NCI-H82 treated with DMSO at 0.1 percent for 48 hours (cell line): ENCODE results near the gene TAF11L13.
"Not testable (repeated sequence)": the region's sequence is repeated elsewhere in the genome, so short reads cannot be mapped to it uniquely, and the experiment has no call there.

Experiments used
- DNase-seq: peaks from one replicate; lab custom pipeline; 2025; ENCODE audit not compliant: unreplicated experiment; lab: John Stamatoyannopoulos, UW

TAF11L13 gene

GRCh38 chr5:17631788-17632187 lies at the start of gene TAF11L13:
Gene TAF11L13, plus strand, starts transcription at chr5:17632088.
- DNase-seq: not testable (repeated sequence)

- not testable (repeated sequence) for DNase-seq
These were observed 46.2 kb upstream of the TAF11L13 start, which contains the start of gene TAF11L7 for GRCh38 chr5:17585658-17586057. Gene TAF11L7, minus strand, starts transcription at chr5:17585758.

- not testable (repeated sequence) for DNase-seq
These were observed 41.0 kb upstream of the TAF11L13 start, which contains the start of gene TAF11L8 for GRCh38 chr5:17590860-17591259. Gene TAF11L8, minus strand, starts transcription at chr5:17590960.

- not testable (repeated sequence) for DNase-seq
These were observed 37.6 kb upstream of the TAF11L13 start, which contains the start of gene TAF11L9 for GRCh38 chr5:17594255-17594654. Gene TAF11L9, minus strand, starts transcription at chr5:17594394.

- not testable (repeated sequence) for DNase-seq
These were observed 34.2 kb upstream of the TAF11L13 start, which contains the start of gene TAF11L10 for GRCh38 chr5:17597728-17598127. Gene TAF11L10, minus strand, starts transcription at chr5:17597828.

- not testable (repeated sequence) for DNase-seq
These were observed 28.0 kb upstream of the TAF11L13 start, which contains the start of gene TAF11L11 for GRCh38 chr5:17603880-17604279. Gene TAF11L11, plus strand, starts transcription at chr5:17604183.

- no peak for DNase-seq
These were observed 26.9 kb upstream of the TAF11L13 start for GRCh38 chr5:17604951-17605350.

GRCh38 chr5:17607461-17607860 lies 24.4 kb upstream of the TAF11L13 start:
- DNase-seq: not testable (repeated sequence)

GRCh38 chr5:17610092-17610491 lies 21.8 kb upstream of the TAF11L13 start, which contains the start of gene TAF11L12:
Gene TAF11L12, plus strand, starts transcription at chr5:17610392.
- DNase-seq: not testable (repeated sequence)

- DNase-seq: no peak
These were observed 16.8 kb upstream of the TAF11L13 start for GRCh38 chr5:17614872-17615605.

- DNase-seq: no peak
These were observed 12.5 kb upstream of the TAF11L13 start for GRCh38 chr5:17619354-17619753.

GRCh38 chr5:17620627-17621026 lies 11.3 kb upstream of the TAF11L13 start:
- no peak for DNase-seq

GRCh38 chr5:17625686-17626085 lies 6.2 kb upstream of the TAF11L13 start:
- DNase-seq: no peak

- no peak for DNase-seq
These were observed 2.3 kb downstream of the TAF11L13 start, which contains the start of gene TAF11L14 for GRCh38 chr5:17634160-17634559. Gene TAF11L14, plus strand, starts transcription at chr5:17634460.

- not testable (repeated sequence) for DNase-seq
These were observed 17.3 kb downstream of the TAF11L13 start for GRCh38 chr5:17649232-17649631.

GRCh38 chr5:17655201-17655759 lies 23.4 kb downstream of the TAF11L13 start:
- not testable (repeated sequence) for DNase-seq

GRCh38 chr5:17655921-17656320 lies 24.0 kb downstream of the TAF11L13 start:
- no peak for DNase-seq

- DNase-seq: no peak
These were observed 31.3 kb downstream of the TAF11L13 start for GRCh38 chr5:17663182-17663581.

GRCh38 chr5:17665836-17666235 lies 33.9 kb downstream of the TAF11L13 start:
- DNase-seq: no peak

GRCh38 chr5:17666726-17667235 lies 34.9 kb downstream of the TAF11L13 start:
- DNase-seq: no peak

GRCh38 chr5:17670353-17670752 lies 38.5 kb downstream of the TAF11L13 start:
- no peak for DNase-seq
